ENCODE measurements around the gene SLC25A47. TPM values are rescaled to one million over a fixed set of nuclear protein-coding genes. Genes with fewer than 3 reads are reported as not detected.
A peak's percentile ranks its signal among the peaks of the same experiment; 100 is the strongest.

The SLC25A47 gene
- total and polyA plus RNA-seq, 9 of the 15 experiments (the other 6 are each of a cell fraction or from before 2014, with no cell fraction given) = 0.09 to 0.23 (median 0.22) TPM; not detected in 6

DNA sequence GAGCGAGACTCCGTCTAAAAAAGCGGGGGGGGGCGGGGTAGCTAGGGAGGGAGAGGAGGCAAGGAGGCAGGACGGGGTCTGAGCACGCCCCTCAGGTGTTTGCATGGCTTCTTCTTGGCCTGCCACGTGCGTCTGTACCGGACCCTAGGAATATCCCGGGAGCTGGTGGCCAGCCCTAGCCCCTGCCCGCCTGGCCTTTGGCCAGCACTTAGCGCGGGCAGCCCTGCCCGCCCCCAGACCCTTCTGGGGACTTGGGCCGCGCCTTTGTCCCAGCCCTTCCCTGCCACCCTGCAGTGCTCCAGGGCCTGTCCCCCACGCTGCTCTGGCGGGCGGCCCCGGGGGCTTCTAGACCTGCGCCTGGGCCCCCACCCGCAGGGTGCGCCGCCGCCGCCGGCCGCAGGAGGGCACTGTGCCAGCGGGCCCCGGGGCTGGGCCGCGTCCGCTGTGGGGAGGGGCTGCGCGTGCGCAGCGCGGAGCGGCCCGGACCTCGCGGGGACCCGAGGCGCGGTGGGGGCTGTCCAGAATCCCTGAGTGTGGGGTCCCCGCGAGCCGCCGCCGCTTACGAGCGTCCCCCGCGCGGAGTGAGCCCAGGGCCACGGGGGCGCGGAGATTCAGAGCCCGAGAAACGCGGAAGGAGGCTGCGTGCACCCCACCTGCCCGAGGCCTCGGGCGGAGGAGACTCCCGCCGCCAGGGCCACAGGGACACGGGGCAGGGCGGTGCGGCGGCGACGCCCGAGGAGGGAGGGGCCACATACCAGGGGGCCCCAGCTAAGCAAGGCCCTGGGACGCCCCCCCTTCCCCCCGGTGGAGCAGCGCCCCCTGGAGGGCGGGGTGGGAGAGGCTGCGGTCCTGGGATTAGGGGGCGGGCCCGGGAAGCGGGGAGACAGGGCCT, 37.9 kb upstream of the SLC25A47 start (continued):
- TF ChIP-seq, protein P1, sequence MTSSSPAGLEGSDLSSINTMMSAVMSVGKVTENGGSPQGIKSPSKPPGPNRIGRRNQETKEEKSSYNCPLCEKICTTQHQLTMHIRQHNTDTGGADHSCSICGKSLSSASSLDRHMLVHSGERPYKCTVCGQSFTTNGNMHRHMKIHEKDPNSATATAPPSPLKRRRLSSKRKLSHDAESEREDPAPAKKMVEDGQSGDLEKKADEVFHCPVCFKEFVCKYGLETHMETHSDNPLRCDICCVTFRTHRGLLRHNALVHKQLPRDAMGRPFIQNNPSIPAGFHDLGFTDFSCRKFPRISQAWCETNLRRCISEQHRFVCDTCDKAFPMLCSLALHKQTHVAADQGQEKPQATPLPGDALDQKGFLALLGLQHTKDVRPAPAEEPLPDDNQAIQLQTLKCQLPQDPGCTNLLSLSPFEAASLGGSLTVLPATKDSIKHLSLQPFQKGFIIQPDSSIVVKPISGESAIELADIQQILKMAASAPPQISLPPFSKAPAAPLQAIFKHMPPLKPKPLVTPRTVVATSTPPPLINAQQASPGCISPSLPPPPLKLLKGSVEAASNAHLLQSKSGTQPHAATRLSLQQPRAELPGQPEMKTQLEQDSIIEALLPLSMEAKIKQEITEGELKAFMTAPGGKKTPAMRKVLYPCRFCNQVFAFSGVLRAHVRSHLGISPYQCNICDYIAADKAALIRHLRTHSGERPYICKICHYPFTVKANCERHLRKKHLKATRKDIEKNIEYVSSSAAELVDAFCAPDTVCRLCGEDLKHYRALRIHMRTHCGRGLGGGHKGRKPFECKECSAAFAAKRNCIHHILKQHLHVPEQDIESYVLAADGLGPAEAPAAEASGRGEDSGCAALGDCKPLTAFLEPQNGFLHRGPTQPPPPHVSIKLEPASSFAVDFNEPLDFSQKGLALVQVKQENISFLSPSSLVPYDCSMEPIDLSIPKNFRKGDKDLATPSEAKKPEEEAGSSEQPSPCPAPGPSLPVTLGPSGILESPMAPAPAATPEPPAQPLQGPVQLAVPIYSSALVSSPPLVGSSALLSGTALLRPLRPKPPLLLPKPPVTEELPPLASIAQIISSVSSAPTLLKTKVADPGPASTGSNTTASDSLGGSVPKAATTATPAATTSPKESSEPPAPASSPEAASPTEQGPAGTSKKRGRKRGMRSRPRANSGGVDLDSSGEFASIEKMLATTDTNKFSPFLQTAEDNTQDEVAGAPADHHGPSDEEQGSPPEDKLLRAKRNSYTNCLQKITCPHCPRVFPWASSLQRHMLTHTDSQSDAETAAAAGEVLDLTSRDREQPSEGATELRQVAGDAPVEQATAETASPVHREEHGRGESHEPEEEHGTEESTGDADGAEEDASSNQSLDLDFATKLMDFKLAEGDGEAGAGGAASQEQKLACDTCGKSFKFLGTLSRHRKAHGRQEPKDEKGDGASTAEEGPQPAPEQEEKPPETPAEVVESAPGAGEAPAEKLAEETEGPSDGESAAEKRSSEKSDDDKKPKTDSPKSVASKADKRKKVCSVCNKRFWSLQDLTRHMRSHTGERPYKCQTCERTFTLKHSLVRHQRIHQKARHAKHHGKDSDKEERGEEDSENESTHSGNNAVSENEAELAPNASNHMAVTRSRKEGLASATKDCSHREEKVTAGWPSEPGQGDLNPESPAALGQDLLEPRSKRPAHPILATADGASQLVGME (CRISPR knock-in tag; IDR thresholded peaks at IDR 0.05) = no peak
- TF ChIP-seq, protein P2, sequence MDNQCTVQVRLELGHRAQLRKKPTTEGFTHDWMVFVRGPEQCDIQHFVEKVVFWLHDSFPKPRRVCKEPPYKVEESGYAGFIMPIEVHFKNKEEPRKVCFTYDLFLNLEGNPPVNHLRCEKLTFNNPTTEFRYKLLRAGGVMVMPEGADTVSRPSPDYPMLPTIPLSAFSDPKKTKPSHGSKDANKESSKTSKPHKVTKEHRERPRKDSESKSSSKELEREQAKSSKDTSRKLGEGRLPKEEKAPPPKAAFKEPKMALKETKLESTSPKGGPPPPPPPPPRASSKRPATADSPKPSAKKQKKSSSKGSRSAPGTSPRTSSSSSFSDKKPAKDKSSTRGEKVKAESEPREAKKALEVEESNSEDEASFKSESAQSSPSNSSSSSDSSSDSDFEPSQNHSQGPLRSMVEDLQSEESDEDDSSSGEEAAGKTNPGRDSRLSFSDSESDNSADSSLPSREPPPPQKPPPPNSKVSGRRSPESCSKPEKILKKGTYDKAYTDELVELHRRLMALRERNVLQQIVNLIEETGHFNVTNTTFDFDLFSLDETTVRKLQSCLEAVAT (IDR thresholded peaks at IDR 0.05) = no peak
- TF ChIP-seq TBP (optimal IDR thresholded peaks at IDR 0.05; ENCODE audit: low read depth, low read length) (peak; percentile 34), ILK (tag; IDR thresholded peaks at IDR 0.05; ENCODE audit: borderline replicate concordance, low read depth) (no peak), ZNF217 (CRISPR knock-in tag; IDR thresholded peaks at IDR 0.05) (no peak), ZNF589 (CRISPR knock-in tag; IDR thresholded peaks at IDR 0.05; ENCODE audit: low read depth) (no peak), ZNF175 (CRISPR knock-in tag; IDR thresholded peaks at IDR 0.05; ENCODE audit: low read depth) (no peak), MXI1 (IDR thresholded peaks at IDR 0.05; ENCODE audit: low read depth, low read length) (no peak), JUNB (CRISPR knock-in tag; conservative IDR thresholded peaks at IDR 0.05) (no peak), KDM2B (CRISPR knock-in tag; IDR thresholded peaks at IDR 0.05) (0 out of 2 replicates have a peak, but pooled peaks have one; percentile 22)
- TF ChIP-seq, protein P3, sequence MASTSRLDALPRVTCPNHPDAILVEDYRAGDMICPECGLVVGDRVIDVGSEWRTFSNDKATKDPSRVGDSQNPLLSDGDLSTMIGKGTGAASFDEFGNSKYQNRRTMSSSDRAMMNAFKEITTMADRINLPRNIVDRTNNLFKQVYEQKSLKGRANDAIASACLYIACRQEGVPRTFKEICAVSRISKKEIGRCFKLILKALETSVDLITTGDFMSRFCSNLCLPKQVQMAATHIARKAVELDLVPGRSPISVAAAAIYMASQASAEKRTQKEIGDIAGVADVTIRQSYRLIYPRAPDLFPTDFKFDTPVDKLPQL (IDR thresholded peaks at IDR 0.05; ENCODE audit: extremely low read depth, insufficient read length) = no peak
- TF ChIP-seq, protein P4, sequence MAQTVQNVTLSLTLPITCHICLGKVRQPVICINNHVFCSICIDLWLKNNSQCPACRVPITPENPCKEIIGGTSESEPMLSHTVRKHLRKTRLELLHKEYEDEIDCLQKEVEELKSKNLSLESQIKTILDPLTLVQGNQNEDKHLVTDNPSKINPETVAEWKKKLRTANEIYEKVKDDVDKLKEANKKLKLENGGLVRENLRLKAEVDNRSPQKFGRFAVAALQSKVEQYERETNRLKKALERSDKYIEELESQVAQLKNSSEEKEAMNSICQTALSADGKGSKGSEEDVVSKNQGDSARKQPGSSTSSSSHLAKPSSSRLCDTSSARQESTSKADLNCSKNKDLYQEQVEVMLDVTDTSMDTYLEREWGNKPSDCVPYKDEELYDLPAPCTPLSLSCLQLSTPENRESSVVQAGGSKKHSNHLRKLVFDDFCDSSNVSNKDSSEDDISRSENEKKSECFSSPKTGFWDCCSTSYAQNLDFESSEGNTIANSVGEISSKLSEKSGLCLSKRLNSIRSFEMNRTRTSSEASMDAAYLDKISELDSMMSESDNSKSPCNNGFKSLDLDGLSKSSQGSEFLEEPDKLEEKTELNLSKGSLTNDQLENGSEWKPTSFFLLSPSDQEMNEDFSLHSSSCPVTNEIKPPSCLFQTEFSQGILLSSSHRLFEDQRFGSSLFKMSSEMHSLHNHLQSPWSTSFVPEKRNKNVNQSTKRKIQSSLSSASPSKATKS (CRISPR knock-in tag; IDR thresholded peaks at IDR 0.05) = no peak
- TF ChIP-seq, protein P5, sequence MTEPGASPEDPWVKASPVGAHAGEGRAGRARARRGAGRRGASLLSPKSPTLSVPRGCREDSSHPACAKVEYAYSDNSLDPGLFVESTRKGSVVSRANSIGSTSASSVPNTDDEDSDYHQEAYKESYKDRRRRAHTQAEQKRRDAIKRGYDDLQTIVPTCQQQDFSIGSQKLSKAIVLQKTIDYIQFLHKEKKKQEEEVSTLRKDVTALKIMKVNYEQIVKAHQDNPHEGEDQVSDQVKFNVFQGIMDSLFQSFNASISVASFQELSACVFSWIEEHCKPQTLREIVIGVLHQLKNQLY (CRISPR knock-in tag; conservative IDR thresholded peaks at IDR 0.05) = no peak

All from K562 (cell line).